ENCODE data around the gene SLC26A9.

SLC26A9 gene

GRCh38 chr1:205967554-205968335 lies 24.5 kb upstream of the SLC26A9 start:
- peaks cover 9% of the 10 kb centered on the region for H3K27me3 ChIP-seq (ENCODE audit: insufficient read depth, low read length, poor library complexity)
- peaks cover 3% of the 10 kb centered on the region; the same call in 1 of the 2 replicates for H4K20me1 ChIP-seq (ENCODE audit: insufficient read depth, low read length)
- H3K4me2 ChIP-seq (ENCODE audit: insufficient read depth, low read length) = no peak overlapping the region
- H3K9me3 ChIP-seq (ENCODE audit: insufficient read depth, low read length, severe bottlenecking) = no peaks in the 10 kb centered on the region
- H3K4me1 ChIP-seq (ENCODE audit: insufficient read depth, low read length) = no peaks in the 10 kb centered on the region
- no peak for TF ChIP-seq EZH2 (IDR thresholded peaks at IDR 0.05; ENCODE audit: borderline replicate concordance, low read depth, low read length, severe bottlenecking)
- DNase-seq (no peak), ATAC-seq (ENCODE audit: insufficient read depth, low read depth) (no peak)
- no peak overlapping the region for H2AFZ ChIP-seq (ENCODE audit: low read depth, low read length)
- no peak overlapping the region for H3K27ac ChIP-seq (ENCODE audit: low read length)
- no peak overlapping the region for H3K9ac ChIP-seq (ENCODE audit: low read depth, low read length)
- H3K36me3 ChIP-seq (ENCODE audit: insufficient read depth, low read length) = no peaks in the 10 kb centered on the region
- H3K79me2 ChIP-seq (ENCODE audit: insufficient read depth, low read length) = no peaks in the 10 kb centered on the region
- H3K4me3 ChIP-seq (ENCODE audit: low read depth in 1 of 2, low read length in 2 of 2) = no peak overlapping the region

GRCh38 chr1:205965036-205965884 lies 22.0 kb upstream of the SLC26A9 start:
- no peak for DNase-seq
- ATAC-seq (ENCODE audit: insufficient read depth, low read depth) = no peak
- no peak overlapping the region for H2AFZ ChIP-seq (ENCODE audit: low read depth, low read length)
- no peaks in the 10 kb centered on the region for H3K4me1 ChIP-seq (ENCODE audit: insufficient read depth, low read length)
- no peaks in the 10 kb centered on the region for H3K36me3 ChIP-seq (ENCODE audit: insufficient read depth, low read length)
- H3K27me3 ChIP-seq (ENCODE audit: insufficient read depth, low read length, poor library complexity) = peaks cover 25% of the 10 kb centered on the region
- no peaks in the 10 kb centered on the region for H3K79me2 ChIP-seq (ENCODE audit: insufficient read depth, low read length)
- no peak overlapping the region for H3K4me2 ChIP-seq (ENCODE audit: insufficient read depth, low read length)
- no peaks in the 10 kb centered on the region for H3K9me3 ChIP-seq (ENCODE audit: insufficient read depth, low read length, severe bottlenecking)
- H3K9ac ChIP-seq (ENCODE audit: low read depth, low read length) = no peak overlapping the region
- no peak overlapping the region for H3K4me3 ChIP-seq (ENCODE audit: low read depth in 1 of 2, low read length in 2 of 2)
- H4K20me1 ChIP-seq (ENCODE audit: insufficient read depth, low read length) = no peaks in the 10 kb centered on the region
- H3K27ac ChIP-seq (ENCODE audit: low read length) = no peak overlapping the region
- TF ChIP-seq EZH2 (IDR thresholded peaks at IDR 0.05; ENCODE audit: borderline replicate concordance, low read depth, low read length, severe bottlenecking) = no peak
- TF ChIP-seq, protein P1, sequence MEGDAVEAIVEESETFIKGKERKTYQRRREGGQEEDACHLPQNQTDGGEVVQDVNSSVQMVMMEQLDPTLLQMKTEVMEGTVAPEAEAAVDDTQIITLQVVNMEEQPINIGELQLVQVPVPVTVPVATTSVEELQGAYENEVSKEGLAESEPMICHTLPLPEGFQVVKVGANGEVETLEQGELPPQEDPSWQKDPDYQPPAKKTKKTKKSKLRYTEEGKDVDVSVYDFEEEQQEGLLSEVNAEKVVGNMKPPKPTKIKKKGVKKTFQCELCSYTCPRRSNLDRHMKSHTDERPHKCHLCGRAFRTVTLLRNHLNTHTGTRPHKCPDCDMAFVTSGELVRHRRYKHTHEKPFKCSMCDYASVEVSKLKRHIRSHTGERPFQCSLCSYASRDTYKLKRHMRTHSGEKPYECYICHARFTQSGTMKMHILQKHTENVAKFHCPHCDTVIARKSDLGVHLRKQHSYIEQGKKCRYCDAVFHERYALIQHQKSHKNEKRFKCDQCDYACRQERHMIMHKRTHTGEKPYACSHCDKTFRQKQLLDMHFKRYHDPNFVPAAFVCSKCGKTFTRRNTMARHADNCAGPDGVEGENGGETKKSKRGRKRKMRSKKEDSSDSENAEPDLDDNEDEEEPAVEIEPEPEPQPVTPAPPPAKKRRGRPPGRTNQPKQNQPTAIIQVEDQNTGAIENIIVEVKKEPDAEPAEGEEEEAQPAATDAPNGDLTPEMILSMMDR (IDR thresholded peaks at IDR 0.05; ENCODE audit: borderline replicate concordance, extremely low read depth, low read length, poor library complexity, severe bottlenecking) = no peak

DNA sequence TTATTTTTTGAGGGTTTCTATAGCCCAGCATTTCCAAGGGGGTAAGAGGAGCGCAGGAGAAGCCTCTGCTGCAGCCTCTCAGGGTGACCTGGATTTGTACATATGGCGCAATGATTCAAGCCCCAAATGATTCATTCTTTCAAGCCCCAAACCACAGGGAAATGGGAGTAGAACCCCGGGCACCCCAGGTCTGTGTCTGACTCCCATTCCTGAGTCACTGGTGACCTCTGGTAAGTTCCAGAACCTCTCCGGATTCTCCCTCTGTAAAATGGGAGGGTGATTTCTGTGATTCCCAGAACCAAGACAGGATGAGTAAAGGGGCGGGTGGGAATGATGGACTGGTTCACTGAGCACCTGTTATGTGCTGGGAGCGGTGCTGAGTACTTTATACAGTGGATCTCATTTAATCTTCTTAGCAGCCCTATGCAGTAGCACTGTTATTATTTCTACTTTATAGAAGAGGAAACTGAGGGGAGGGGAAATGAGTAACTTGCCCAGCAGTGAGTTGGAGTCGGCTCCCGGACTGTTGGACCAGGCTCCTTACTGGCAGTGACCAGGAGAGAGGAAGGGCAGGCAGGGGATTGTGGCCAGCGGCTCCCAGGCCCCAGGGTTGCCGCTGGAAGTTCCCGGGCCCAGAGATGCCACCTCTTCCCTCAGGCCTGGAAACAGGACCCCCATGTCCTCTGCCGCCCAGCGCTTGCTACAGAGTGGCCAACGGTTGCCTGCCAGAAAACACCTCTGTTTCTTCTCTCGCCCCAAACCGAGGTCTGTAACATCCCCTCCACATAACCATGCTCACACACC lies 20.3 kb upstream of the SLC26A9 start:
- H2AFZ ChIP-seq (ENCODE audit: low read depth, low read length) = no peak overlapping the region
- no peaks in the 10 kb centered on the region for H3K36me3 ChIP-seq (ENCODE audit: insufficient read depth, low read length)
- no peak overlapping the region for H3K9ac ChIP-seq (ENCODE audit: low read depth, low read length)
- no peak overlapping the region for H3K4me3 ChIP-seq (ENCODE audit: low read depth in 1 of 2, low read length in 2 of 2)
- H3K9me3 ChIP-seq (ENCODE audit: insufficient read depth, low read length, severe bottlenecking) = no peaks in the 10 kb centered on the region
- no peaks in the 10 kb centered on the region for H3K4me1 ChIP-seq (ENCODE audit: insufficient read depth, low read length)
- no peak for ATAC-seq (ENCODE audit: insufficient read depth, low read depth)
- H3K4me2 ChIP-seq (ENCODE audit: insufficient read depth, low read length) = no peak overlapping the region
- no peak for DNase-seq
- no peak overlapping the region for H3K27ac ChIP-seq (ENCODE audit: low read length)
- TF ChIP-seq, protein P1 (IDR thresholded peaks at IDR 0.05; ENCODE audit: borderline replicate concordance, extremely low read depth, low read length, poor library complexity, severe bottlenecking) = no peak
- TF ChIP-seq EZH2 (IDR thresholded peaks at IDR 0.05; ENCODE audit: borderline replicate concordance, low read depth, low read length, severe bottlenecking) = no peak
- peaks cover 29% of the 10 kb centered on the region for H3K27me3 ChIP-seq (ENCODE audit: insufficient read depth, low read length, poor library complexity)
- no peaks in the 10 kb centered on the region for H4K20me1 ChIP-seq (ENCODE audit: insufficient read depth, low read length)
- H3K79me2 ChIP-seq (ENCODE audit: insufficient read depth, low read length) = no peaks in the 10 kb centered on the region

Data from DND-41 (cell line).